Retinal pigment epithelial cell (primary cell): ENCODE measurements around the gene LENG8.
A peak's percentile ranks its signal among the peaks of the same experiment; 100 is the strongest.

Source experiments
- DNase-seq: peaks from one replicate; pipeline ENCODE4 v3.0.0-alpha.2; 2010; ENCODE audit warnings: low read depth
- H3K4me3 ChIP-seq: 2 replicates; pipeline ENCODE4 v1.5.1; 2011; ENCODE audit warnings: mild to moderate bottlenecking, low read length, control low read depth, moderate library complexity
- TF ChIP-seq, protein P1 (sequence below): conservative IDR thresholded peaks from 2 replicates; pipeline ENCODE4 v1.5.1; 2011; ENCODE audit warnings: low read depth, low read length, control low read depth, inconsistent platforms

LENG8 gene

DNA sequence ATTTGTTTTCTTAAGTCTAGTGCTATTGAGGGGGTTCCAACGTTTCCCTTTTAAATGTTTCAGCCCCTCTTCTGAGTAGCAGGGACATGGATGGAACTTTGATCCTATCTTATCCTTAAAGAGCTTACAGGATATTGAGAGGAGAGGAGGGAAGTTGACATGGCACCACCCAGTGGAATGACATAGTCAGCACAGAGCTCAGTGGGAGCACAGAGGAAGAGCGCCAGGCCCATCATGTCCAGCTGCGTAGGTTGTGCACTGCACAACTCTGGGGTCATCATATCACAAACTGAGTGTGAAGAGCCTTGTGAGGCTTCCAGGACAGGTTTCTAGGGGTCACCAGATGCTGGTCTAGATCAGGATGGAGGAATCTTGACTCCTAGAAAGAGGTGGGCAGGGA, 28.7 kb downstream of the LENG8 start:
- TF ChIP-seq, protein P1, sequence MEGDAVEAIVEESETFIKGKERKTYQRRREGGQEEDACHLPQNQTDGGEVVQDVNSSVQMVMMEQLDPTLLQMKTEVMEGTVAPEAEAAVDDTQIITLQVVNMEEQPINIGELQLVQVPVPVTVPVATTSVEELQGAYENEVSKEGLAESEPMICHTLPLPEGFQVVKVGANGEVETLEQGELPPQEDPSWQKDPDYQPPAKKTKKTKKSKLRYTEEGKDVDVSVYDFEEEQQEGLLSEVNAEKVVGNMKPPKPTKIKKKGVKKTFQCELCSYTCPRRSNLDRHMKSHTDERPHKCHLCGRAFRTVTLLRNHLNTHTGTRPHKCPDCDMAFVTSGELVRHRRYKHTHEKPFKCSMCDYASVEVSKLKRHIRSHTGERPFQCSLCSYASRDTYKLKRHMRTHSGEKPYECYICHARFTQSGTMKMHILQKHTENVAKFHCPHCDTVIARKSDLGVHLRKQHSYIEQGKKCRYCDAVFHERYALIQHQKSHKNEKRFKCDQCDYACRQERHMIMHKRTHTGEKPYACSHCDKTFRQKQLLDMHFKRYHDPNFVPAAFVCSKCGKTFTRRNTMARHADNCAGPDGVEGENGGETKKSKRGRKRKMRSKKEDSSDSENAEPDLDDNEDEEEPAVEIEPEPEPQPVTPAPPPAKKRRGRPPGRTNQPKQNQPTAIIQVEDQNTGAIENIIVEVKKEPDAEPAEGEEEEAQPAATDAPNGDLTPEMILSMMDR: no peak
- DNase-seq: no peak
- H3K4me3 ChIP-seq: no peak overlapping the region

DNA sequence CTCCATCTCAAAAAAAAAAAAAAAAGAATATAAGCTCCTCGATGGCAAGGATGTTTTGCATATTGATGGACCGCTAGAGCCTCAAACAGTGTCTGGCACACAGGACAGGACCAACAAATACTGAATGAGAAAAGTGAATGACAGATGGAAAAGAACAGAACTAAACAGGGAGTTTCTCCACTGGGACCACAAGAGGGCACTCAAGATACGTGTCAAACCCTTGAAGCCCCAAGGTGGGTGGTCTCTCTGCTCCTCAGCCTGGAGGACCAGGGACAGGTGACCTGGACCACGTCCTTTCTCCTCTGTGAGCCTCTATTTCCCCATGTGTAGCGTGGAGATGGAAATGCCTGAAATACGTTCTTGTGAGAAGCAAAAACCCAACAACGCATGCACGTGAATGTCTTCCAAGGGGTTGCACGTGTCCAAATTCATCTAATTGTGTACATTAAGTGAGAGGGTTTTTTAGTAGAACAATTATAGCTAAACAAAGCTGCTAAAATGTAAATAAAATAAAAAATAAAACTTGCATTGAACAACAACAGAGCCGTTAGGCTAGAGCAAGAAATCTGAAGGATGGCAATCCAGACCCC, 29.8 kb downstream of the LENG8 start:
- no peak for DNase-seq
- TF ChIP-seq, protein P1: peak; percentile 76
- no peak overlapping the region for H3K4me3 ChIP-seq

DNA sequence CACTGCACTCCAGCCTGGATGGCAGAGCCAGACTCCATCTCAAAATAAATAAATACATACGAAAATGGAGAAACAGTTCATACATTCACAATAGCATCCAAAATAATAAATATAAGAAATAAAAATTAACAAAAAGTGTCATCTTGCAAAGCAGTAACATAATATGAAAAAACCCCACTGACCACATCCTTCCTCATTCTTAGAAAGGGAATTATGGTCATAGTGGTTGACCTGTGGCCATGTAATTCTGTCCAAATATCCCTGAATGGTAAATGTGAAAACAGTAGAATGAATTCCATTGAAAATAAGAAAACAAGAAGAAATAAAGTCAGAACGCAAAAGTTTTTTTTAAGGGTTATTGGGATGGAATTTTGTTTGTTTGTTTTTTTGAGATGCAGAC, 31.1 kb downstream of the LENG8 start:
- TF ChIP-seq, protein P1: no peak
- no peak for DNase-seq
- H3K4me3 ChIP-seq: no peak overlapping the region

DNA sequence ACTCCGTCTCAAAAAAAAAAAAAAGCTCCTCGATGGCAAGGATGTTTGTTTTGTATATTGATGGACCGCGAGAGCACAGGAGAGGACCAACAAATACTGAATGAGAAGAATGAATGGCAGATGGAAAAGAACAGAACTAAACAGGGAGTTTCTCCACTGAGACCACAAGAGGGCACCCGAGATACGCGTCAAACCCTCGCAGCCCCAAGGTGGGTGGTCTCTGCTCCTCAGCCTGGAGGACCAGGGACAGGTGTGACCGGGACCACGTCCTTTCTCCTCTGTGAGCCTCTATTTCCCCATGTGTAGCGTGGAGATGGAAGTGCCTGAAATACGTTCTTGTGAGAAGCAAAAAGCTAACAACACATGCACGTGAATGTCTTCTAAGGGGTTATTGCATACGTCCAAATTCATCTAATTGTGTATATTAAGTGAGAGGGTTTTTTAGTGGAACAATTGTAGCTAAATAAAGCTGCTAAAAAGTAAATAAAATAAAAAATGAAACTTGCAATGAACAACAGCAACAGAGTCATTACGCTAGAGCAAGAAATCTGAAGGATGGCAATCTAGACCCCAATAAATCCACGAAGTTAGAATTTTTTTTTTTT, 32.4 kb downstream of the LENG8 start:
- no peak for DNase-seq
- TF ChIP-seq, protein P1: peak; percentile 81

DNA sequence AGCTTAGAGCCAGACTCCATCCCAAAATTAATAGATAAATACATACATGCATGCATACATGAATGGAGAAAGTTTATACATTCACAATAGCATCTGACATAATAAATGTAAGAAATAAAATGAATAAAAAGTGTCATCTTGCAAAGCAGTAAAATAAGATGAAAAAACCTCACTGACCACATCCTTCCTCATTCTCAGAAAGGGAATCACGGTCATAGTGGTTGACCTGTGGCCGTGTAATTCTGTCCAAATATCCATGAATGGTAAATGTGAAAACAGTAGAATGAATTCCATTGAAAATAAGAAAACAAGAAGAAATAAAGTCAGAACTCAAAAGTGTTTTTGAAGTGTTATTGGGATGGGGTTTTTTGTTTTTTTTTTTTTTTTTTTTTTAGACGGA, 33.9 kb downstream of the LENG8 start:
- DNase-seq: no peak
- no peak overlapping the region for H3K4me3 ChIP-seq
- TF ChIP-seq, protein P1: no peak

More for the DNA sequence above, 32.4 kb downstream of the LENG8 start:
- H3K4me3 ChIP-seq: no peak overlapping the region

DNA sequence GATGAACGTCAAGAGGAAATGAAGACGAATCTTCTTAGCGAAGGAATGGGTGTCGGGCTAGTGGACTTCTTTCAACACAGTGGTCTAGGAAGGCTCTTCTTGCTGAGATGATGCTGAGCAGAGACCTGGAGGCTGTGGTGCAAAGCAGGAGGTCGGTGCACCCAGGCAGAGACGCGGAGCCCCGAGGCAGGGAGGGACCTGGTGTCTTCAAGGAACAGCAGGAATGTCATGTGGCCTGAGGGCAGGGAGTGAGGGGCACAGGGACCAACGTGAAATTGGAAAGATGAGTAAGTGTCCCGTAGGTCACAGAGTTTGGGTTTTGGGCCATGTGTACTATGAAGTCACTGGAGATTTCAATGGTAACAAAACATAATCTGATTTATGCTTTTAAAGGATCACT, 35.5 kb downstream of the LENG8 start:
- TF ChIP-seq, protein P1: no peak
- DNase-seq: no peak
- H3K4me3 ChIP-seq: no peak overlapping the region

DNA sequence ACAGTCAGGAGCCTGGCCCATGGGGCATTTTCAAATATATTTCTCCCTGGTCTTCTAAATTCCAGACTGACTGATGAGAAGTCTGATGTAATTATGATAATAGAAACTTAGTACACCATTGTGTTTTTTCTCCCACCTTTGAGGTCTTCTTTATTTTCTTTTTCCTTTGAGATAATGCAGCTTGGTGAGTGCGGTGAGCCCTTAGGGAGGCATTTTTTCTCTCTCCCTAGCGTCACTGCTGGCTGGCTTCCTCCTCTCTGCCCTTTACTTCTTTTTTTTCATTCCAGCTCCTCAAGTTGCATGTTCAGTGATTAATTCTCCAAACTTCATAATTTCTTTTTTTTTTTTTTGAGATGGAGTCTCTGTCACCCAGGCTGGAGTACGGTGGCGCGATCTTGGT, 36.9 kb downstream of the LENG8 start:
- DNase-seq: no peak
- TF ChIP-seq, protein P1: no peak
- no peak overlapping the region for H3K4me3 ChIP-seq
